SK-N-SH (cell line): ENCODE measurements around the gene CACNA2D3. TPM values are rescaled to one million over a fixed set of nuclear protein-coding genes. Genes with fewer than 3 reads are reported as not detected.

Experiments used
- CTCF ChIA-PET: fragments of 300-600, 350-600 bp; formaldehyde crosslinking; extraction: SDS; loops from one replicate; lab custom pipeline; 2021; lab: Yijun Ruan, JAX
- POLR2A ChIA-PET: fragments of 350-600 bp; sonication (Branson Sonifier 250); formaldehyde crosslinking; extraction: SDS; loops from one replicate; lab custom pipeline; 2020; ENCODE audit warnings: antibody characterized with exemption, inconsistent platforms; lab: Yijun Ruan, JAX
- DNase-seq: peaks from one replicate; pipeline ENCODE4 v3.0.0; 2012
- H2AFZ ChIP-seq: fragments of 200-600 bp; sonication (generic); 2 replicates; pipeline ENCODE4 v1.8.1; 2016; ENCODE audit warnings: antibody characterized with exemption, mild to moderate bottlenecking, low read depth
- H3F3A ChIP-seq: fragments of 200-600 bp; sonication (generic); replicated peaks from 2 replicates; pipeline ENCODE3; 2016; ENCODE audit warnings: antibody characterized with exemption, mild to moderate bottlenecking; ENCODE audit not compliant: insufficient read depth
- H3K27ac ChIP-seq, 2 experiments: fragments of 200-500 bp in 1 of 2; fragments of 200-600 bp in 1 of 2; sonication (Bioruptor generic) in 1 of 2; sonication (generic), shearing (Covaris generic) in 1 of 2; 2 replicates each; pipeline versions ENCODE4 v1.5.1 to v1.6.1; 2014 to 2016; ENCODE audit warnings: low read depth in 2 of 2, inconsistent platforms in 1 of 2, low read length in 1 of 2, mild to moderate bottlenecking in 1 of 2, mixed read lengths in 1 of 2
- H3K27me3 ChIP-seq: fragments of 200-600 bp; sonication (generic), shearing (Covaris generic); 2 replicates; pipeline ENCODE4 v1.6.1; 2016; ENCODE audit warnings: mixed run types; ENCODE audit not compliant: insufficient read depth
- H3K36me3 ChIP-seq, 2 experiments: fragments of 200-500 bp in 1 of 2; fragments of 200-600 bp in 1 of 2; sonication (Bioruptor generic) in 1 of 2; sonication (generic) in 1 of 2; replicated peaks in 1 of 2; 2 replicates each; pipeline versions ENCODE3 to v1.5.1; 2014 to 2016; ENCODE audit warnings: low read length in 1 of 2, mild to moderate bottlenecking in 1 of 2; ENCODE audit not compliant: insufficient read depth in 2 of 2, control insufficient read depth in 1 of 2
- H3K4me1 ChIP-seq, 2 experiments: fragments of 200-500 bp in 1 of 2; fragments of 200-600 bp in 1 of 2; sonication (Bioruptor generic) in 1 of 2; sonication (generic), shearing (Covaris generic) in 1 of 2; 2 replicates each; pipeline versions ENCODE4 v1.5.1 to v1.6.1; 2014 to 2016; ENCODE audit warnings: low read depth in 1 of 2, low read length in 1 of 2, mixed run types in 1 of 2; ENCODE audit not compliant: insufficient read depth in 2 of 2, control insufficient read depth in 1 of 2
- H3K4me2 ChIP-seq: fragments of 200-600 bp; sonication (generic), shearing (Covaris generic); 2 replicates; pipeline ENCODE4 v1.6.1; 2017; ENCODE audit warnings: mixed run types
- H3K4me3 ChIP-seq, 2 experiments: fragments of 200-500 bp in 1 of 2; fragments of 200-600 bp in 1 of 2; sonication (Bioruptor generic) in 1 of 2; sonication (generic), shearing (Covaris generic) in 1 of 2; 2 replicates each; pipeline versions ENCODE4 v1.5.1 to v1.8.1; 2014 to 2016; ENCODE audit warnings: low read depth in 2 of 2, inconsistent platforms in 1 of 2, low read length in 1 of 2, mild to moderate bottlenecking in 1 of 2, mixed read lengths in 1 of 2, moderate library complexity in 1 of 2
- H3K79me2 ChIP-seq: fragments of 200-600 bp; sonication (generic); 2 replicates; pipeline ENCODE4 v1.8.1; 2017; ENCODE audit warnings: mild to moderate bottlenecking; ENCODE audit not compliant: insufficient read depth
- H3K9ac ChIP-seq: fragments of 200-600 bp; sonication (generic); 2 replicates; pipeline ENCODE4 v1.6.1; 2017; ENCODE audit warnings: mixed run types
- H3K9me2 ChIP-seq: fragments of 200-600 bp; sonication (generic); 2 replicates; pipeline ENCODE4 v1.6.1; 2017; ENCODE audit warnings: mixed run types
- H3K9me3 ChIP-seq: fragments of 200-600 bp; sonication (generic); 2 replicates; pipeline ENCODE4 v1.6.1; 2017; ENCODE audit warnings: mixed run types, mild to moderate bottlenecking, moderate library complexity
- H4K20me1 ChIP-seq: fragments of 200-600 bp; sonication (generic); 2 replicates; pipeline ENCODE4 v1.6.1; 2017; ENCODE audit warnings: mild to moderate bottlenecking, mixed run types; ENCODE audit not compliant: insufficient read depth
- CHD2 ChIP-seq: fragments of 150-350 bp; IDR thresholded peaks from 2 replicates; pipeline ENCODE4 v1.6.1; 2018; ENCODE audit warnings: low read length; ENCODE audit not compliant: partially characterized antibody
- EZH2phosphoT487 ChIP-seq: fragments of 200-600 bp; sonication (generic); IDR thresholded peaks from 2 replicates; pipeline ENCODE4 v1.6.1; 2017; ENCODE audit warnings: low read depth, mixed run types, mild to moderate bottlenecking, antibody characterized with exemption, moderate library complexity, borderline replicate concordance
- FOXJ3 ChIP-seq: sonication (generic); formaldehyde crosslinking; IDR thresholded peaks from 2 replicates; pipeline ENCODE4 v1.5.1; 2020; ENCODE audit warnings: mild to moderate bottlenecking, missing genetic modification reagents
- FOXM1 ChIP-seq: IDR thresholded peaks from 2 replicates; pipeline ENCODE4 v1.4.0; 2012; ENCODE audit warnings: low read depth, mild to moderate bottlenecking
- GABPA ChIP-seq: IDR thresholded peaks from 2 replicates; pipeline ENCODE4 v1.4.0; 2012; ENCODE audit warnings: low read depth, mild to moderate bottlenecking
- GATA2 ChIP-seq: sonication (generic); formaldehyde crosslinking; IDR thresholded peaks from 2 replicates; pipeline ENCODE4 v1.5.0; 2020; ENCODE audit warnings: mild to moderate bottlenecking, missing genetic modification reagents
- JUND ChIP-seq: IDR thresholded peaks from 2 replicates; pipeline ENCODE4 v1.4.0; 2012
- NFIC ChIP-seq: IDR thresholded peaks from 2 replicates; pipeline ENCODE4 v1.4.0; 2012; ENCODE audit warnings: borderline replicate concordance
- POLR2AphosphoS5 ChIP-seq: IDR thresholded peaks from 2 replicates; pipeline ENCODE4 v1.6.1; 2012; ENCODE audit warnings: low read depth, low read length
- RAD21 ChIP-seq: IDR thresholded peaks from 2 replicates; pipeline ENCODE4 v1.6.1; 2012; ENCODE audit warnings: mild to moderate bottlenecking, low read length
- RFX5 ChIP-seq: IDR thresholded peaks from 2 replicates; pipeline ENCODE4 v1.6.1; 2012; ENCODE audit warnings: mild to moderate bottlenecking, improper control_type of control experiment, low read length
- SIN3A ChIP-seq: IDR thresholded peaks from 2 replicates; pipeline ENCODE4 v1.6.1; 2012; ENCODE audit warnings: low read depth, mild to moderate bottlenecking, low read length, moderate library complexity, borderline replicate concordance
- TAF1 ChIP-seq: IDR thresholded peaks from 2 replicates; pipeline ENCODE4 v1.6.1; 2012; ENCODE audit warnings: low read depth, mild to moderate bottlenecking, low read length, moderate library complexity, borderline replicate concordance
- TCF12 ChIP-seq: IDR thresholded peaks from 2 replicates; pipeline ENCODE4 v1.4.0; 2012
- TEAD4 ChIP-seq: IDR thresholded peaks from 2 replicates; pipeline ENCODE4 v1.4.0; 2012; ENCODE audit warnings: mild to moderate bottlenecking, borderline replicate concordance; ENCODE audit not compliant: insufficient read depth
- WGBS: methylation state at CpG from one replicate; pipeline ENCODE4 v1.1.6; 2017; ENCODE audit warnings: low lambda C conversion rate; 5-methylcytosine and 5-hydroxymethylcytosine counted together
- polyA plus RNA-seq, 3 experiments: library from polyadenylated mRNA; depleted of rRNA; stranded (reverse); fragments of >200 nt; gene quantifications; 2 replicates each; pipeline ENCODE4 v1.2.3, GENCODE V29; 2012
- TF ChIP-seq, protein P1 (sequence below): IDR thresholded peaks from 2 replicates; pipeline ENCODE4 v1.4.0; 2012; ENCODE audit warnings: low read depth
- TF ChIP-seq, protein P2 (sequence below): fragments of 150-350 bp; IDR thresholded peaks from 2 replicates; pipeline ENCODE4 v1.6.1; 2016; ENCODE audit warnings: mild to moderate bottlenecking, low read depth, low read length
- TF ChIP-seq, protein P3 (sequence below): IDR thresholded peaks from 2 replicates; pipeline ENCODE4 v1.4.0; 2012; ENCODE audit warnings: low read depth, borderline replicate concordance
- TF ChIP-seq, protein P4 (sequence below): fragments of 150-350 bp; IDR thresholded peaks from 2 replicates; pipeline ENCODE4 v1.6.1; 2017; ENCODE audit warnings: antibody characterized with exemption, low read length, low read depth, borderline replicate concordance

CACNA2D3 gene
- polyA plus RNA-seq, 1 of the 3 experiments (the other 2 are of a cell fraction) = 0.15 TPM

DNA sequence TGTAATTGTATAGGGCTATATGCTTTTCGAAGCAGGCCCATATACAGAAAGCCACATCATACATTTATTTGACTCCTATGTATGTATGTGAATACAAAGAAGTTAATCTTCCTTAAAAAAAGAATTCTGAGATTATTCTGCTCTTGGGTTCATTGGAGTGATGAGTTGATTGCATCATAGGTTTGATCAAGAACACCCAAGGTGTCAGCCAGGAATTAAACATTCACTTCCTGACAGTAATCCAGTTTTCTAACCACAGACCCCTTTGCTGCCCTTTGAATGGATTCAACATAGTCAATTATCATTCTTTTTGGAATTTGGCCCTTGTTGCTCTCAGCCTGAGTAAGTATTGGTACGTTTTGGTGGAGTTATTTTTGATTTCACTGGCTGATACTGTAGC, 225.6 kb downstream of the CACNA2D3 start:
- POLR2A ChIA-PET = no interaction called here
- Histone ChIP-seq H3F3A (no peaks in the 10 kb centered on the region), H3K4me1 (peaks cover 0 to 8% of the 10 kb centered on the region in 2 experiments; a peak in 2 of 4 replicates), H2AFZ (no peak overlapping the region), H3K4me2 (no peak overlapping the region), H4K20me1 (no peaks in the 10 kb centered on the region), H3K4me3 (no peak overlapping the region), H3K36me3 (no peaks in the 10 kb centered on the region), H3K27me3 (no peaks in the 10 kb centered on the region), H3K9me3 (no peaks in the 10 kb centered on the region), H3K79me2 (no peaks in the 10 kb centered on the region), H3K9ac (no peak overlapping the region), H3K27ac (no peak overlapping the region), H3K9me2 (no peaks in the 10 kb centered on the region)
- DNase-seq = no peak
- no peak for TF ChIP-seq NFIC
- no peak for TF ChIP-seq POLR2AphosphoS5
- no peak for TF ChIP-seq GABPA
- no peak for TF ChIP-seq TAF1
- TF ChIP-seq JUND = no peak
- no peak for TF ChIP-seq RAD21
- no peak for TF ChIP-seq RFX5
- no peak for TF ChIP-seq TCF12
- no peak for TF ChIP-seq GATA2
- no peak for TF ChIP-seq TEAD4
- TF ChIP-seq, protein P1, sequence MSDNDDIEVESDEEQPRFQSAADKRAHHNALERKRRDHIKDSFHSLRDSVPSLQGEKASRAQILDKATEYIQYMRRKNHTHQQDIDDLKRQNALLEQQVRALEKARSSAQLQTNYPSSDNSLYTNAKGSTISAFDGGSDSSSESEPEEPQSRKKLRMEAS = no peak
- TF ChIP-seq FOXJ3 (CRISPR knock-in tag) = no peak
- TF ChIP-seq, protein P2, sequence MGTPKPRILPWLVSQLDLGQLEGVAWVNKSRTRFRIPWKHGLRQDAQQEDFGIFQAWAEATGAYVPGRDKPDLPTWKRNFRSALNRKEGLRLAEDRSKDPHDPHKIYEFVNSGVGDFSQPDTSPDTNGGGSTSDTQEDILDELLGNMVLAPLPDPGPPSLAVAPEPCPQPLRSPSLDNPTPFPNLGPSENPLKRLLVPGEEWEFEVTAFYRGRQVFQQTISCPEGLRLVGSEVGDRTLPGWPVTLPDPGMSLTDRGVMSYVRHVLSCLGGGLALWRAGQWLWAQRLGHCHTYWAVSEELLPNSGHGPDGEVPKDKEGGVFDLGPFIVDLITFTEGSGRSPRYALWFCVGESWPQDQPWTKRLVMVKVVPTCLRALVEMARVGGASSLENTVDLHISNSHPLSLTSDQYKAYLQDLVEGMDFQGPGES = no peak
- no peak for TF ChIP-seq CHD2
- TF ChIP-seq, protein P3, sequence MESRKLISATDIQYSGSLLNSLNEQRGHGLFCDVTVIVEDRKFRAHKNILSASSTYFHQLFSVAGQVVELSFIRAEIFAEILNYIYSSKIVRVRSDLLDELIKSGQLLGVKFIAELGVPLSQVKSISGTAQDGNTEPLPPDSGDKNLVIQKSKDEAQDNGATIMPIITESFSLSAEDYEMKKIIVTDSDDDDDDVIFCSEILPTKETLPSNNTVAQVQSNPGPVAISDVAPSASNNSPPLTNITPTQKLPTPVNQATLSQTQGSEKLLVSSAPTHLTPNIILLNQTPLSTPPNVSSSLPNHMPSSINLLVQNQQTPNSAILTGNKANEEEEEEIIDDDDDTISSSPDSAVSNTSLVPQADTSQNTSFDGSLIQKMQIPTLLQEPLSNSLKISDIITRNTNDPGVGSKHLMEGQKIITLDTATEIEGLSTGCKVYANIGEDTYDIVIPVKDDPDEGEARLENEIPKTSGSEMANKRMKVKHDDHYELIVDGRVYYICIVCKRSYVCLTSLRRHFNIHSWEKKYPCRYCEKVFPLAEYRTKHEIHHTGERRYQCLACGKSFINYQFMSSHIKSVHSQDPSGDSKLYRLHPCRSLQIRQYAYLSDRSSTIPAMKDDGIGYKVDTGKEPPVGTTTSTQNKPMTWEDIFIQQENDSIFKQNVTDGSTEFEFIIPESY = no peak
- no peak for TF ChIP-seq EZH2phosphoT487
- no peak for TF ChIP-seq SIN3A
- TF ChIP-seq FOXM1 = no peak
- TF ChIP-seq, protein P4, sequence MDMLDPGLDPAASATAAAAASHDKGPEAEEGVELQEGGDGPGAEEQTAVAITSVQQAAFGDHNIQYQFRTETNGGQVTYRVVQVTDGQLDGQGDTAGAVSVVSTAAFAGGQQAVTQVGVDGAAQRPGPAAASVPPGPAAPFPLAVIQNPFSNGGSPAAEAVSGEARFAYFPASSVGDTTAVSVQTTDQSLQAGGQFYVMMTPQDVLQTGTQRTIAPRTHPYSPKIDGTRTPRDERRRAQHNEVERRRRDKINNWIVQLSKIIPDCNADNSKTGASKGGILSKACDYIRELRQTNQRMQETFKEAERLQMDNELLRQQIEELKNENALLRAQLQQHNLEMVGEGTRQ = no peak
- CTCF ChIA-PET = no interaction called here
- WGBS = 7% methylated on average over 2 of the region's 2 CpGs
